ENCODE data around the gene SUPT6H.
"Not testable (repeated sequence)": the region's sequence is repeated elsewhere in the genome, so short reads cannot be mapped to it uniquely, and the experiment has no call there.

The SUPT6H gene

DNA sequence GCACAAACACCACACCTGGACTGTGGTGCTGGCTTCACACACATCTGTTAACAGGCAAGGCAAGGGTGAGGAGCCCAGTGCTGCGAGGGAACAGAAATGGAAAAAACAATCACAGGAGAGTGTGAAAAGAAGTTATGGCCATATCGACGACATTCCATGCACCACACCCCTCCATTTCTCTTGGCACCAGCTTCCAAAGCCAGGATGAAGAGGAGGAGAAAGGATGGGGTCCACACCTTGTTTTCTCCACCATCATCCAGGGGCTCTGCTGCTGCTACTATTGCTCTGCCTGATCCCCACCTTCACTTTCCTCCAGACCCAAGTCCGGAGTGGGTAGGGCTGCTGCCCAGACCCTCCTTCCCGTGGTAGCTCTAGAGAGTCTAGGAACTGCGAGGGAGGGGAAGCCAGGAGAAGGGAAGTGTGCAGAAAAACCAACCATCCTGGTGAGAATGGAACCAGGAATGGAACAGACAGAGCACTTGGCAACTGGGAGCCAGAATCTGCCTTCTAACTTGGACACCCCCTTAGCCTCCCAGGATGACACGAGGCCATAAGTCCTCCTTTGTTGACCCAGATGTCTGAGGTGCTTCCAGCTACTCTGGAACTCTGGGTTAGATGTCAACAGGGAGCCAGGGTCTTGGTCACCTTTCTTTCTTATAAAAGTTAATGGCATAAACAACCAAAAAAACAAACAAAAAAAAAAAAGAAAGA, 50.9 kb downstream of the SUPT6H start:
- no peak for TF ChIP-seq ZNF274 (IDR thresholded peaks at IDR 0.05; ENCODE audit: low read depth, low read length)
- no peak overlapping the region for H3K4me3 ChIP-seq (ENCODE audit: low read length)

DNA sequence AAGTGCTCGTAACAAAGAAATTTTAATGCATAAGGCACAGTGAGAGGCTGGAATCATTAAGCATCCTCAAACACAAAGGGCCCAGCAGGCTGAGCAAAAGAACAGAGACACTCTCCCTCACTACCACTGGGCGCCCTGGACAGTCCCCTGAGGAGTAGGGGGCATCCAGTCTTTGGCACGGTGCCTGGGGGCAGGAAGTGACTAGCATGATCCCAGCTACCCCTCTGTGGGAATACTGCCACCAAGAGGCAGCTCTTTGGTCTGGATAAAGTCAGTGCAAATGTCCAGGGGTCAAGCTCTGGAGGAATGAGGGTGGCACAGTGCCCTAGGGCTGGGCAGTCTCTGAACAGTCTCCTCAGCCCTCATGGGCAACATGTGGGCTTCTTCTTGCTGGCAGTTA, 52.3 kb downstream of the SUPT6H start:
- no peak for TF ChIP-seq ZNF274 (IDR thresholded peaks at IDR 0.05; ENCODE audit: low read depth, low read length)
- no peak overlapping the region for H3K4me3 ChIP-seq (ENCODE audit: low read length)

DNA sequence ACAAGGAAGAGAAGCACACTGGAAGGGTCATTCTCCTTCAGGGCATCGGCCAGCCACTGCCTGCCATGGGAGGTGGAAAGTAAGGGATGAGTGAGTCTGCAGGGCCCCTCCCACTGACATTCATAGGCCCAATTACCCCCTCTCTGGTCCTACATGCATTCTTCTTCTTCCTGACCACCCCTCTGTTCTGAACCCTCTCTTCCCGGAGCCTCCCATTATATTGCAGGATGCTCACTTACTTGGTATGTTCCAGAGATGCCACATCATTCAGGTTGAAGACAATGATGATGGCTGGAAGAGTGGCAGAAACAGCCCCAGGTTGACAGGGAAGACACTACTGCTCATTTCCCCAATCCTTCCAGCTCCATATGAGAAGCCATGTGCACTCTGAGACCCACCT, 53.2 kb downstream of the SUPT6H start:
- H3K4me3 ChIP-seq (ENCODE audit: low read length), result no peak overlapping the region
- no peak for TF ChIP-seq ZNF274 (IDR thresholded peaks at IDR 0.05; ENCODE audit: low read depth, low read length)

DNA sequence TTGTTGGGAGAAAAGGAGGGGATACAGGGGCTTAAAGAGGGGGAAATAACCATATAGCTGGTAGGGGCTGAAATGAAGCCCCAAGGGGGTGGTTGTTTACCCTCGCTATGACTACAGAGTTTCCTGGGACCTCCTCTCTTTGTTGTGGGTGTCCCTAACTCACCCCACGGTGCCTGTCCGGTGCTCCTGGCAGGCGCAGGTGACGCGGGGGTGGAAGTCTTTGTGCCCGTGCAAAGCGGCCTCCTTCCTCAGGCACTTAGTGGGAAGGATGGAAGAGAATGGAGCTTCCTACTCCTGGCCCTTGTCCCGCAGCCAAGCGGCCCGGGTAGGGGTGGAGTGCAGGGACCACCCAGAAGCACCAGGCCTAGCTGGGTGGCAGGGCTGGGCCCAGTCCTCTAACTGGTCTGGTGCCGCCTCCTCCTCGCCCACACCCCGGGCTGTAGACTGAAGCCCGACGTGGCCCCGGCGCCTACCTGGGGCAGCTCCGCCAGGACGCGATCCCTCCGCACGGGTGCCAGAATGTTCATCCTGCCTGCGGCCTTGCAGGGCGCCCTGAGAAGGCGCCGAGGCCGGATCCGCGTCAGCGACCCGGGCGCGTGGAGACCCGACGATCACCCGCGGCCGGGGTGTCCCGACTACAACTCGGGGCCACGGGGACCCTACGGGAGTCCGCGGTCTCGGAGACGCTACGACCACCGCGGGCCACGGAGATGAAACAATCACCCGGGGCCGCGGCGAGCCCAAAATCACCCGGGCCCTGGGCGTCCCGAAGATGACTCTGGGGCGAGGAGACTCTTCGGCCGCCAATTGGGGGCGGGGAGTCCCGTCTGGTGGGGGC, 55.0 kb downstream of the SUPT6H start:
- H3K4me3 ChIP-seq (ENCODE audit: low read length), result peak overlapping the region; percentile 54

DNA sequence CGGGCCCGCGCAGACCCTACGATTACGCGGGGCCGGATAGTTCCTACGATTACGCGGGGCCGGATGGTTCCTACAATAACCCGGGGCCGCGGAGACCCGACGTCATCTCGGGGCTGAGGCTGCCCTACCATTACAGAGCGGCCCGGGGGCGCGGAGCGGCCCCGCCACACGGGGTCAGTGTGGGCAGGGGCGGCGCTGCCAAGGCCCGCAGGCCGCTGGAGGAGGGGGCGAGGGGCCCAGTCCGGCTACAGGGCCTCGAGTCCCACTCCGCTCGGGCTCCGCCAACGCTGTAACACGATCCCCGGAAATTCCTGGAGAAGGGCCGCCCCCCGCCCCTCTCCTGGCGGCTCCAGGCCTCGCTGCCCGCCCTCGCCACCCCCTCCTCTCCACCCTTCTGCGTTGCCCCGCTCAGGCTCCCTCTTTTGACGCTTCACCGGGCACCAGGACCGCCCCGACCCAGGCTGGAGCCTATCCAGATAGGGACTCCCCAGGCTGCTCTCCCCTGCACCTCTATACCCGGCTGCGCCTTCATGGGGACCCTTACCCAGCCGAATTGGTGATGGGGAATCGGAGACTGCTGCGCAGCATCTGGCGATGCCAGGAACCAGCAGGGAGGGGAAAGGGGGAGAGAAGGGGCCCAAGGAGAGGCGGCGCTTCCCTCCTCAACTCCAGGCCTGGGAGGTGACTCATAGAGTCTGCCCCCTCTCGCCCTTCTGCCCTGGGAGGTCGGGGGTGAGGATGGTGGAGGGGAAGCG, 55.8 kb downstream of the SUPT6H start, which contains the start of gene RAB34:
Gene RAB34, minus strand, starts transcription at position 291 of the 755 bp plus-strand sequence. CDS start 602 bp downstream, outside the sequence.
- H3K4me3 ChIP-seq (ENCODE audit: low read length), result peak within 1 kb of the TSS; percentile 54
- no peak for TF ChIP-seq ZNF274 (IDR thresholded peaks at IDR 0.05; ENCODE audit: low read depth, low read length)

More for the DNA sequence above, 55.0 kb downstream of the SUPT6H start:
- no peak for TF ChIP-seq ZNF274 (IDR thresholded peaks at IDR 0.05; ENCODE audit: low read depth, low read length)

DNA sequence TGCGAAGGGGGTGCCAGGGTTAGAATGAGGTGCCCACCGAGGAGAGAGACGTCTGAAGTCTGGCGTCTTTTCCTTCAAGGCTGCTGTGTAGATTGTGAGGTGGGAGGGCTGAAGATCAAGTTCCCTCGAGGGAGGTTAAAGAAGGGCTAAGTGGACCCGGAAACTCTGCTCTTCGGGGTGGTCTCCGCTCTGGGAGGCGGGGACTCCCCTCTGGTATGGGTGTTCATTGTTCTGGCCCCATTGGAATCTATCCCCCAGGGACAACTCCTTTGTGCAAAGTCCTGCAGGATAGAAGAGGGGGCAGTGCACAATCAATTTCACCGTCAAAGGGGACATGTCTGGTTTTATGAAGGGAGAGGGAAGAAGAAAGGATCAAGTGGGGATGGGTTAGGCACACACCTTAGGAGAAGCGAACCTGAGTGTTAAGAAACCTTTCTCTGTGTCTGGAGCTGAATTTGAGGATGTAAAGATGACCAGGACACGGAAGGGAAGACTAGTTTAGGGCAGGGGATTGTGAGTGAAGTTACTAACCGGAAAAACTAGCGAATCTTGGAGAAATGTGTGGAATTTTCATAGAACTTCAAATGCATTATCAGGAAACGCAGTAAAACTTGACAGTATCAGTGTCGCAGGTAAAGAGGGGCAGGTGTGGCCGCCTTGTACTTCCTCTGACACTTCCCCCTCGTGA, 56.5 kb downstream of the SUPT6H start:
- TF ChIP-seq ZNF274 (IDR thresholded peaks at IDR 0.05; ENCODE audit: low read depth, low read length), result no peak
- peak overlapping the region; percentile 12; the same call in 1 of the 2 replicates for H3K4me3 ChIP-seq (ENCODE audit: low read length)

DNA sequence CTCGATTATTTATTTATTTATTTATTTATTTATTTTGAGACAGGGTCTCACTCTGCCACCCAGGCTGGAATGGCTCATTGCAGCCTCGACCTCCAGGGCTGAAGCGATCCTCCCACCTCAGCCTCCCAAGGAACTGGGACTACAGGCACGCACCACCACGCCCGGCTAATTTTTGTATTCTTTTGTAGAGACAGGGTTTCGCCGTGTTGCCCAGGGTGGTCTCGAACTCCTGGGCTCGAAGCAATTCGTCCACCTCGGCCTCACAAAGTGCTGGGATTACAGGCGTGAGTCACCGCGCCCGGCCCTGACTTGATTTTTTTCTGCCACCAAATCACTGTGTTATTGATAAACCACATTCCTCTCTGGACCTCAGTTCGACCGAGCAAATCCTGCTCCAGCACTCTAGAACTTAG, 57.0 kb downstream of the SUPT6H start:
- TF ChIP-seq ZNF274 (IDR thresholded peaks at IDR 0.05; ENCODE audit: low read depth, low read length), result no peak
- H3K4me3 ChIP-seq (ENCODE audit: low read length), result peak overlapping the region; percentile 48; the same call in 1 of the 2 replicates

DNA sequence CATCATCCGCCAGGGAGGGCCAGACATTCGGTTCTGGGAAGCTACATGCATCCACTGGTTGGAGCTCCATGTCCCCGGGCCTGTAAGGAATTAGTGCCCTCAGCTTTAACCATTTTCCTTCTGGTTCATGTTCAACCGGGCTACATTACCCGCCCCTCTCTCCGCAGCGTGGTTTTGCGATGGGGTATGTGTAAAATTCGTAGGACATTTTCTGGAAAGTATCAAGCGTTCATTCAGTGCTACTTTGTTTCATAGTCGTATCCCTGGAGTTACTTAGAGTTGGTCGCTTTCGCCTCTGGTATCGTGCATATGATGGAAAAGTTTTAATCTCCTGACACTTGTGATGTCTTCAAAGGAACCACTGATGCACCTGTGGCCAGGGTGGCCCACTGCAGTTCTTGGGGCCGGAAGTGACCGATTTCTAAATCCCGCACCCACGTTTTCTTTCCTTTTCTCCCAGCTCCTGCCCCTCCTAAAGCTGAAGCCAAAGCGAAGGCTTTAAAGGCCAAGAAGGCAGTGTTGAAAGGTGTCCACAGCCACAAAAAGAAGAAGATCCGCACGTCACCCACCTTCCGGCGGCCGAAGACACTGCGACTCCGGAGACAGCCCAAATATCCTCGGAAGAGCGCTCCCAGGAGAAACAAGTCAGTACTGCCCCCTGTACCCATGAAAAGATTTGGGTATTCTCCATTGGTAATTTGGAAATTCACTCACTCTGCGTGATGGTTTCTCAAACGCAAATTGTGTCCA, 58.4 kb downstream of the SUPT6H start:
- peak overlapping the region; percentile 99 for H3K4me3 ChIP-seq (ENCODE audit: low read length)
- no peak for TF ChIP-seq ZNF274 (IDR thresholded peaks at IDR 0.05; ENCODE audit: low read depth, low read length)

DNA sequence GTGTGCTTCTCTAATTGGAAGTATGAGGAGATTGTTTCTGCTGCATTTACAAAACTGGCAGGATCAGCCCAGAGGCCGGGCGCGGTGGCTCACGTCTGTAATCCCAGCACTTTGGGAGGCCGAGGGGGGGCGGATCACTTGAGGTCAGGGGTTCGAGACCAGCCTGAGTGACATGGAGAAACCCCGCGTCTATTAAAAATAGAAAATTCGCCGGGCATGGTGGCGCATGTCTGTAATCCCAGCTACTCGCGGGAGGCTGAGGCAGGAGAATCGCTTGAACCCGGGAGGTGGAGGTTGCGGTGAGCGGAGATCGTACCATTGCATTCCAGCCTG, 59.0 kb downstream of the SUPT6H start:
- H3K4me3 ChIP-seq (ENCODE audit: low read length), result peak overlapping the region; percentile 99

DNA sequence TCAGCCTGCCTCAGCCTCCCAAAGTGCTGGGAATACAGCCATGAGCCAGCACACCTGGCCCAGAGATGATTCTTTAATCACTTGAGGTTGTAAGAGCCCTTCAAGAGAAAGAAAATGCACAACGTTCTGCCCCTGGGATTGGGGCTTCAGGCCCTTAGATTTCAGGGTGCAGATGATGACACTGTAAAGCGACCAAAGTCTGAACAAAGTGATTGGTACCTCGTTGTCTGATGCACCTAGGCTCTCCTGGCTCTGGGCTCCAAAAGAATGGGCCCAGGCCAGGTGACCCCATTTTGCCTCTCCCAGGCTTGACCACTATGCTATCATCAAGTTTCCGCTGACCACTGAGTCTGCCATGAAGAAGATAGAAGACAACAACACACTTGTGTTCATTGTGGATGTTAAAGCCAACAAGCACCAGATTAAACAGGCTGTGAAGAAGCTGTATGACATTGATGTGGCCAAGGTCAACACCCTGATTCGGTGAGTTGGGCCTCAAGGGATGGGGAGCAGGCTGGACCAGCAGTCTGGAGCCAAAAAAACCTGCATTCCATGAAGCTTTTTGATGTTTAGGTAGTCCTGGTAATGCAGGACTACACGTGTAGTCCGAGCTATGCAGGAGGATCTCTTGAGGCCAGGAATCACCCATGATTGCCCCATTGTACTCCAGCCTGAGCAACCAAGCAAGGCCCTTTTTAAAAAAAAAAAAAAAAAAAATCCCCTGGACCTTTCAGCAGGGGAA, 60.6 kb downstream of the SUPT6H start:
- H3K4me3 ChIP-seq (ENCODE audit: low read length), result peak overlapping the region; percentile 99; the same call in 1 of the 2 replicates

DNA sequence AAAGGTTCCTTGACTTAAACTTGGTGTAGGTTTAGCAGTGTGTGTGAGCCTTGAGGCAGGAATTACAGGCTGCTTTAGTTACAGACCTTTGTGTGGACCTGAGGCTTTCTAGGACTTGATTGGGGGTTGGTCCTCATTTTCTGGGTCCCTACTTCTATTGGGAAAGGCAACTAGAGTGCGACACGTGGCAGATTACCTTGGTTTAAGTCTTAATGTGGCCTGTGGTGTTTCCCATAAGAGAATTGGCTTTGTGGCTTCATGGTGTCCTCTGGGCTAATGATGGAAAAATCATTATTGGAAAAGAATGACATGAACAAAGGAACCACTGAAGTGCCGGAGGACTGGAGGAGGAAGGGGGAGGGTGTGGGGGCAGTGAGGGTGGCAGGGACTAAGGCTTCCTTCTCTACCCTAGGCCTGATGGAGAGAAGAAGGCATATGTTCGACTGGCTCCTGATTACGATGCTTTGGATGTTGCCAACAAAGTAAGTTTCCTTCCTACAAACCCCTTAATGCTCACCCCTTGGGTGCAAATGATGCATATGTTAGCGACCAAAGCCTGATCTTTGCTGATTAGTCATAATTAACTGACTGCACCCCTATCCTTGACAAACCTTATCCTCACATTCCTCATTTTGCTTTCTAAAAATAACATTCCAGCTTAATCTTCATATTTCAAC, 61.3 kb downstream of the SUPT6H start:
- no peak for TF ChIP-seq ZNF274 (IDR thresholded peaks at IDR 0.05; ENCODE audit: low read depth, low read length)
- peak overlapping the region; percentile 2; the same call in 1 of the 2 replicates for H3K4me3 ChIP-seq (ENCODE audit: low read length)

More for the DNA sequence above, 60.6 kb downstream of the SUPT6H start:
- TF ChIP-seq ZNF274 (IDR thresholded peaks at IDR 0.05; ENCODE audit: low read depth, low read length), result no peak

DNA sequence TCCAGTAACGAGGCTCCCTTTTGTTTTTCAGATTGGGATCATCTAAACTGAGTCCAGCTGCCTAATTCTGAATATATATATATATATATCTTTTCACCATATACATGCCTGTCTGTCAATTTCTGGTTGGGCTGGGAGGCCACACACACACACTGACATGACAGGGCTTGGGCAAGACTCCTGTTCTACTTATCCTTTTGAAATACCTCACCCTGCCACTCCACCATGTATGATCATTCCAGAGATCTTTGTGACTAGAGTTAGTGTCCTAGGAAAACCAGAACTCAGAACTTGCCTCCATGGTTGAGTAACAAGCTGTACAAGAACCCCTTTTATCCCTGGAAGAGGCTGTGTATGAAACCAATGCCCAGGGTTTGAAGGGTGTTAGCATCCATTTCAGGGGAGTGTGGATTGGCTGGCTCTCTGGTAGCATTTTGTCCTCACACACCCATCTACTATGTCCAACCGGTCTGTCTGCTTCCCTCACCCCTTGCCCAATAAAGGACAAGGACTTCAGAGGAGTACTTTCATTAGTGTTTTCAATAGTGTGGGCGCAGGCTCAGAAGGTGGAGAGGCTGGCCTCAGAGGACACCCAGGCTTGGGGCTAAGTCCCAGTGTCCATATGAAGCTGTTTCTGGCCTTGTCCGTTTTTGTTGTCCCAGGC, 62.0 kb downstream of the SUPT6H start:
- H3K4me3 ChIP-seq (ENCODE audit: low read length), result not testable (repeated sequence)

Measured in GM08714 (cell line).